NCI-H187 treated with DMSO at 0.1 percent for 48 hours (cell line): ENCODE results near the gene LFNG.

ENCODE experiments used
- DNase-seq: peaks from one replicate; lab custom pipeline; 2025; lab: John Stamatoyannopoulos, UW

LFNG gene

DNA sequence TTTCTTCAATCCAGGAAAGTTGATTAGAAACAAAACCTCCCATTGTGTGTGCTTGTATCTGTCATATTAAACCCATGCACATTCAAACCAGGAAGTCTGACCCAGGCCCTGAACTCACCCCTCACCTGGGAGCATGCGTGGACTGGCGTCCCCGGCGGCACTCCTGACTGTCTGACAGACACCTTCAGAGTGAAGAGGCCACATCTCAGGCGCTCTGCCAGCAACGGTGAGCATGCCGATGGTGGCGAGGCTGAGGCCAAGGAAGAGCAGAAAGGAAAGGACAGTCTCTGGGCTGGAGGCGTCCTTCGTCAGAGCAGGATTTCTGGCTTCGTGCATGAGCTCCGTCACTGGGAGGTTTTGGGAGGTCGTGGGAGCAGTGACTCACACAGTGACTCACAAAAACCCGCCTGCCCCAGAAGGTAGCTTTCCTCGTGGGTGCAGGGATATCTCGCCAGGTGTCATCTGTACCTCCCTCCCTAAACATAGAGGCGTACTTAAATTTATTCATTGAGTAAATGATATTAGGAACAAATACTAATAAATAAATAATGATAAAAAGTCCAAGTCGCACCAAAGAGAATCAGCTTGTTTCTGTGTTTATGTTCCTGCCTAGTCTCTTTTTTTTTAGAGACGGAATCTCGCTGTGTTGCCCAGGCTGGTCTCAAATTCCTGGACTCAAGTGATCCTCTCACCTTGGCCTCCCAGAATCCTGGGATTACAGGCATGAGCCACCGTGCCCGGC is 52.7 kb downstream of the LFNG start:
- no peak for DNase-seq

DNA sequence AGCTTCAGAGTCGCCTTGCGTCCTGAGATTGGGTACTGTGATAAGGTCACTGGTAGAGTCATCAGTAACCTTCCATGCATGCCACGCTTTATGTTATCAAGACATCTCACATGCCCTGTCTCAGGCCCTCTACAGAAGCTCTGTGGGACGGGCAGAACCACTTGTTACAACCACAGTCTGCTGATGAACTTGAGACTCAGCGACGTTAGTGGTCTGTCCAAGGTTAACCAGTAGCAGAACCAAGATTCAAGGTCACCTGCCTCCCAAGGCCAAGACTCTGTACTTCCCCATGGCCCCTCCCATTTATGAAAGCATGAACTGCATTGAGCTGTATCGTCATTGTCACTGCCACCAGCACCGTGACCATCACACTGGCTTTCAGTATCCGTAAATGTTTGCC is 54.2 kb downstream of the LFNG start:
- DNase-seq, result no peak

DNA sequence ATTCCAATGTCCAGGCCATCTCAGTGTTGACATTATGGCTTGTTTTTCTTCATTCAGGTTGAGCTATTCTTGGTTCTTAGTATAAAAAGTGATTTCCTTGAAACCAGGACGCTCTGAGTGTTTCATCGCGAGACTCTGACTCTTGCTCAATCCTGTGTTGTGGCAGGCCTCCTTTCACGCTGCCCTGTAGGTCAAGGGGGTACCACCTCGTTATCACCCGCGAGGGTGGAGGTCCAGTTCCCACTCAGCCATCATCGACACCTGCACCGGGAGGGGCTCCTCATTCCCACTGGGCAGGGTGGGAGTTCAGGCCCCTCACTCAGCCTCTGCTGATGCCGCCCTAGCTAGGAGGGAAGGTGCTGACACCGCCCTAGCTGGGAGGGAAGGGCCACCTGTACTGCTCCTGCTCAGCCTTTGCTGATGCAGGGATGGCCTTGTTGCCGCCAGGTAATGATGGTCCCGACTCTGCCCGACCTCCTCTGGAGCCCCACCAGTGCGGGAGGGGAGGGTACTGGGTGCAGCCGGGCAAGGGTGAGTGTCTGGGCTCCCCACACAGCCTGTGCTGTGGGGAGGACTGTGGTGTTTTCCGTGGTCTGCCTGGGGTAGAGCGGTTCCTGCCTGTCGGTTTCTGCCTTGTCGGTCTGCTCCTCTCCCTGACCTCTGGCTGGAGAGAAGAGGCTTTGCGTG is 55.6 kb downstream of the LFNG start:
- no peak for DNase-seq

DNA sequence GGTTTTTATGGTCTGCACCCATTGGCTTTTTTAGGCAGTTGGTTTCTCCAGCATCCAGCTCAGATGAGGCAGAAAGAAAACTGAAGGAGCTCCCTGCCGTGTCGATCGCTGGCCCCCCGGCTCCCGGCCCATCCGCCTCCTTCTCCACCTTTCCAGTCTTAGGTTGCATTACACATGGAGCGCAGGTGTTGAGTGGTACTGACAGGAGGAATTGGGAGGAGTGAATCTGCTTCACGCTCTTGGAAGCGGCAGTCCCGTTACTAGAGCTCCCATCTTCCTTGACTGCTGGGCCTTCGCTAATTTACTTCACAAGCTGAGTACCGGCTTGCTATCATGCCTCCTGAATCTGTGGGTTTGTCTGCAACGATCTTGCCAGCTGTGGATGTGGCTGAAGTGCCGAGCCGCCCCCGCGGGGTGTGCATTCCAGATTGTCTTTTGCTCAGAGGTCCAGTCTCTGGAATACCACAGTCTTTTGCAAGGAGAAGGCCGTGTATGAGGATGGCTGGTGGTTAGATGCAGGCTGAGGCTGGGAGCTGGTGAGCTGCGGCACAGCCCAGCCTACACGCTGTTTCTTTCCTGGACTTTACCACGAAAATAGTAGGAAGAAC is 56.3 kb downstream of the LFNG start:
- DNase-seq, result no peak

DNA sequence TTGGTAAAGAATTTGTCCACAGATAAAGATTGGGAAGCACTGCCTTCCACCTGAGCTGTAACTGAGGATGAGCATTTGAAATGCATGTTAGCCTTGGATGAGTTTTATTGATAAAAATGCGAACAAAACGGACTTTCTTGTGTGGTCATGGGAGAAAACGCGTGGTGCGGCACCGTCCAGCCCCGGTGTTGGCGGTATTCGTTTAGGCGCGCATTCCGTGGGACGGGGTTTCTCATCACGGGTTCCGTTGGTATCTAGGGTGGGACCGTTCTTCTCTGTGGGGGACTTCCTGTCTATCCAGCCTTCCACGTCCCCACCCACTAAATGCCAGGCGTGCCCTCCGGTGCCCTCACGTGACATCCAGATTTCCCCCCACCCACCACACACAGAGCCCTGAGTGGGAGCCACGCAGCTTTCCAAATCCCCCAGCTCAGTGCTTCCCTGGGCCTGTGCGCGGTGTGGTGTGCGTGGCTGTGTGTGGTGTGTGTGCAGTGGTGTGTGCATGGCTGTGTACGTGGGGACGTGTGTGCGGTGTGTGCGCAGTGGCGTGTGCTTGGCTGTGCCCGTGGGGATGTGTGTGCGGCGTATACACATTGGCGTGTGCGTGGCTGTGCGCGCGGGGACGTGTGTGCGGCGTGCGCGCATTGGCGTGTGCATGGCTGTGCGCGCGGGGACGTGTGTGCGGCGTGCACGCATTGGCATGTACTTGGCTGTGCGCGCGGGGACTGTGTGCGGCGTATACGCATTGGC is 57.3 kb downstream of the LFNG start:
- DNase-seq, result no peak
